ENCODE results near the gene TOR1A. TPM values are rescaled to one million over a fixed set of nuclear protein-coding genes. Genes with fewer than 3 reads are reported as not detected.

Gene TOR1A
- 51.6 and 69.1 TPM in 2 replicates for total RNA-seq

GRCh38 chr9:129823935-129824601 is at the start of gene TOR1A:
Gene TOR1A (minus strand): TSS chr9:129824136. CDS start chr9:129824085, 51 bp downstream.

GRCh38 chr9:129835128-129835859 is 11.4 kb upstream of the TOR1A start, which contains the start of the genes C9orf78 and USP20:
Gene C9orf78 (minus strand): TSS chr9:129835275. CDS start chr9:129835221, 54 bp downstream.
Gene USP20 (plus strand): TSS chr9:129835458. CDS start chr9:129852556, 17,098 bp downstream.

DNA sequence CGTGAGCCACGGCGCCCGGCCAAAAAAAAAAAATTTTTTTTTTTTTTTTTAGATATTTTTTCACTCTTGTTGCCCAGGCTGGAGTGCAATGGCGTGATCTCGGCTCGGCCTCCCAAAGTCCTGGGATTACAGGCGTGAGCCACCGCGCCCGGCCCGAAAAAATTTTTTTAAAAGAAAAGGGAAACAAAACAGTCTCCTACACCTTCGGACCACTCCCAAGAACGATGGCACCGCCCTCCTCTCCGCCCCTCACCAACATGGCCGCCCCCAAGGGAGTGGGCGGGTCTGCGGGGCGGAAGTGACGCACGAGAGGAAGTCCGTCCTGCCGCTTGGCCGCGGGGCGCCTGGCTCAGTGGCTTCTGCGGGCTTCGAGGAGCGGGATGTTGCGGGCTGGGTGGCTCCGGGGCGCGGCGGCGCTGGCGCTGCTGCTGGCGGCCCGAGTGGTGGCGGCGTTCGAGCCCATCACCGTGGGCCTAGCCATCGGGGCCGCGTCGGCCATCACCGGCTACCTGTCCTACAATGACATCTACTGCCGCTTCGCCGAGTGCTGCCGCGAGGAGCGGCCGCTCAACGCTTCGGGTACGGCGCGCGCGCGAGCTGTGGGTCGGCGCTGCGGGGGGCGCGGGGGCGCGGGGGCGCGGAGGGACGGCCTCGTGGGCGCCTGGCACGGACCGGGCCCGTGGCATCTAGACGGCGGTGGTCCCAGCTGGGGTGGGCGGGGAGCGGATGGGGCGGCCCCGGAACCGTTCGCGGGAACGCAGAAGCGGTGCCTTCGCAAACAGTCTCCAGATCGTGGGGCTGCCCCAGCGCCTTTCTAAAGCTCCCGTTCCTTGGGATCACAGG is 20.9 kb downstream of the TOR1A start, which contains the start of gene TOR1B:
TOR1B (plus strand) TSS at position 352 of the 843 bp plus-strand sequence; CDS start at position 381, 29 bp downstream.

Small RNA genes within 50 kb of the gene (small RNA-seq; reads per million reads assigned to genes)
- 0.42 reads per million, percentile 13 among the genes with 10 or more reads in this experiment for gene MIR6855 (ENCODE audit: low replicate concordance)

Other genes with a start within 250 kb of the TOR1A start
- gene C9orf50, start 203.0 kb downstream of the TOR1A start, total RNA-seq, result not detected in 2 replicates
- gene NTMT1, start 198.0 kb downstream of the TOR1A start, total RNA-seq, result 29.1 and 44.7 TPM in 2 replicates
- gene ASB6, start 182.0 kb downstream of the TOR1A start, total RNA-seq, result 21.0 and 26.3 TPM in 2 replicates
- 0.14 and 3.7 TPM in 2 replicates for gene PRRX2, start 158.5 kb downstream of the TOR1A start, total RNA-seq
- 3.9 and 138 TPM in 2 replicates for gene PTGES, start 71.1 kb downstream of the TOR1A start, total RNA-seq
- 29.1 and 42.4 TPM in 2 replicates for gene TOR1B, start 21.0 kb downstream of the TOR1A start, total RNA-seq
- gene C9orf78, start 11.1 kb upstream of the TOR1A start, total RNA-seq, result 30.0 and 32.5 TPM in 2 replicates
- gene USP20, start 11.3 kb upstream of the TOR1A start, total RNA-seq, result 13.3 and 13.9 TPM in 2 replicates
- gene FNBP1, start 219.1 kb upstream of the TOR1A start, total RNA-seq, result 23.2 and 43.5 TPM in 2 replicates
- 33.0 and 35.4 TPM in 2 replicates for gene GPR107, start 229.8 kb upstream of the TOR1A start, total RNA-seq

Measured in placental pericyte (primary cell).